Measurements from ENCODE around the gene LRRC72. TPM values are rescaled to one million over a fixed set of nuclear protein-coding genes. Genes with fewer than 3 reads are reported as not detected.

The LRRC72 gene
- total and polyA plus RNA-seq, 2 experiments from 2014 or later, result not detected

DNA sequence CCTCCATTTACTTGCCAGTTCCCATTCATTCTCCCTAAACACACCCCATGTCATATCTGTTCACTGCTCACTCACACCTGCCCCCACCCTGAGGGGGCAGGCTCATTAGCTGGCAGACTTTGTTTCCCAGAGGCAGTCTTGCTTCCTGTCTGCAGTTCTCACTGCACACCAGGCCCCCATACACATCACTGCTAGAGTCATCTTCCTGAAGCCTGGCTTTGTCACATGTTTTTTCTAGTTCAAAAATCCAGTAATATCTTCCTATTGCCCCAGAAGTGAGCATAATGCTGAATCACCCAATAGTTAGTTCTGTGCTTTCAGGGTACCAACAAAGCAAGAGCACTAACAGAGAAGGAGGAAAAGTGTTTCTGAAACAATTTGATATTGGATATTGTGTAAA, 1.9 kb downstream of the LRRC72 start:
- Histone ChIP-seq H3F3A (replicated peaks; ENCODE audit: low read depth) (no peaks in the 10 kb centered on the region), H4K20me1 (replicated peaks; ENCODE audit: insufficient read depth) (no peaks in the 10 kb centered on the region), H3K4me2 (no peak overlapping the region), H3K27ac (ENCODE audit: low read depth) (no peak overlapping the region), H3K36me3 (ENCODE audit: insufficient read depth) (no peaks in the 10 kb centered on the region), H3K4me3 (no peak overlapping the region), H3K27me3 (ENCODE audit: insufficient read depth) (no peaks in the 10 kb centered on the region), H3K79me2 (replicated peaks; ENCODE audit: insufficient read depth) (no peaks in the 10 kb centered on the region), H3K9me2 (ENCODE audit: insufficient read depth) (no peaks in the 10 kb centered on the region), H3K4me1 (ENCODE audit: insufficient read depth) (no peaks in the 10 kb centered on the region), H2AFZ (no peak overlapping the region)
- no peak for DNase-seq (ENCODE audit: low spot score)
- H3K27ac Mint-ChIP-seq, result no peak overlapping the region
- ATAC-seq, result no peak
- H3K4me1 Mint-ChIP-seq, result peaks cover 6% of the 10 kb centered on the region
- H3K36me3 Mint-ChIP-seq (ENCODE audit: low read depth), result no peaks in the 10 kb centered on the region
- TF ChIP-seq ZNF331 (CRISPR knock-in tag; IDR thresholded peaks at IDR 0.05; ENCODE audit: low read depth) (no peak), EZH2phosphoT487 (IDR thresholded peaks at IDR 0.05; ENCODE audit: unreplicated experiment) (no peak), STAT1 (IDR thresholded peaks at IDR 0.05; ENCODE audit: unreplicated experiment) (no peak), CREB1 (CRISPR knock-in tag; IDR thresholded peaks at IDR 0.05; ENCODE audit: low read depth) (no peak), EZH2 (IDR thresholded peaks at IDR 0.05; ENCODE audit: low read depth, unreplicated experiment) (no peak), ZNF114 (CRISPR knock-in tag; IDR thresholded peaks at IDR 0.05) (no peak), JUNB (IDR thresholded peaks at IDR 0.05; ENCODE audit: unreplicated experiment) (no peak), POLR2AphosphoS5 (IDR thresholded peaks at IDR 0.05; ENCODE audit: low read depth) (no peak), NANOG (IDR thresholded peaks at IDR 0.05; ENCODE audit: borderline replicate concordance) (no peak)
- TF ChIP-seq, protein P1, sequence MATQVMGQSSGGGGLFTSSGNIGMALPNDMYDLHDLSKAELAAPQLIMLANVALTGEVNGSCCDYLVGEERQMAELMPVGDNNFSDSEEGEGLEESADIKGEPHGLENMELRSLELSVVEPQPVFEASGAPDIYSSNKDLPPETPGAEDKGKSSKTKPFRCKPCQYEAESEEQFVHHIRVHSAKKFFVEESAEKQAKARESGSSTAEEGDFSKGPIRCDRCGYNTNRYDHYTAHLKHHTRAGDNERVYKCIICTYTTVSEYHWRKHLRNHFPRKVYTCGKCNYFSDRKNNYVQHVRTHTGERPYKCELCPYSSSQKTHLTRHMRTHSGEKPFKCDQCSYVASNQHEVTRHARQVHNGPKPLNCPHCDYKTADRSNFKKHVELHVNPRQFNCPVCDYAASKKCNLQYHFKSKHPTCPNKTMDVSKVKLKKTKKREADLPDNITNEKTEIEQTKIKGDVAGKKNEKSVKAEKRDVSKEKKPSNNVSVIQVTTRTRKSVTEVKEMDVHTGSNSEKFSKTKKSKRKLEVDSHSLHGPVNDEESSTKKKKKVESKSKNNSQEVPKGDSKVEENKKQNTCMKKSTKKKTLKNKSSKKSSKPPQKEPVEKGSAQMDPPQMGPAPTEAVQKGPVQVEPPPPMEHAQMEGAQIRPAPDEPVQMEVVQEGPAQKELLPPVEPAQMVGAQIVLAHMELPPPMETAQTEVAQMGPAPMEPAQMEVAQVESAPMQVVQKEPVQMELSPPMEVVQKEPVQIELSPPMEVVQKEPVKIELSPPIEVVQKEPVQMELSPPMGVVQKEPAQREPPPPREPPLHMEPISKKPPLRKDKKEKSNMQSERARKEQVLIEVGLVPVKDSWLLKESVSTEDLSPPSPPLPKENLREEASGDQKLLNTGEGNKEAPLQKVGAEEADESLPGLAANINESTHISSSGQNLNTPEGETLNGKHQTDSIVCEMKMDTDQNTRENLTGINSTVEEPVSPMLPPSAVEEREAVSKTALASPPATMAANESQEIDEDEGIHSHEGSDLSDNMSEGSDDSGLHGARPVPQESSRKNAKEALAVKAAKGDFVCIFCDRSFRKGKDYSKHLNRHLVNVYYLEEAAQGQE (IDR thresholded peaks at IDR 0.05; ENCODE audit: unreplicated experiment), result no peak
- TF ChIP-seq, protein P2, sequence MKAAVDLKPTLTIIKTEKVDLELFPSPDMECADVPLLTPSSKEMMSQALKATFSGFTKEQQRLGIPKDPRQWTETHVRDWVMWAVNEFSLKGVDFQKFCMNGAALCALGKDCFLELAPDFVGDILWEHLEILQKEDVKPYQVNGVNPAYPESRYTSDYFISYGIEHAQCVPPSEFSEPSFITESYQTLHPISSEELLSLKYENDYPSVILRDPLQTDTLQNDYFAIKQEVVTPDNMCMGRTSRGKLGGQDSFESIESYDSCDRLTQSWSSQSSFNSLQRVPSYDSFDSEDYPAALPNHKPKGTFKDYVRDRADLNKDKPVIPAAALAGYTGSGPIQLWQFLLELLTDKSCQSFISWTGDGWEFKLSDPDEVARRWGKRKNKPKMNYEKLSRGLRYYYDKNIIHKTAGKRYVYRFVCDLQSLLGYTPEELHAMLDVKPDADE (IDR thresholded peaks at IDR 0.05), result no peak
- TF ChIP-seq, protein P3, sequence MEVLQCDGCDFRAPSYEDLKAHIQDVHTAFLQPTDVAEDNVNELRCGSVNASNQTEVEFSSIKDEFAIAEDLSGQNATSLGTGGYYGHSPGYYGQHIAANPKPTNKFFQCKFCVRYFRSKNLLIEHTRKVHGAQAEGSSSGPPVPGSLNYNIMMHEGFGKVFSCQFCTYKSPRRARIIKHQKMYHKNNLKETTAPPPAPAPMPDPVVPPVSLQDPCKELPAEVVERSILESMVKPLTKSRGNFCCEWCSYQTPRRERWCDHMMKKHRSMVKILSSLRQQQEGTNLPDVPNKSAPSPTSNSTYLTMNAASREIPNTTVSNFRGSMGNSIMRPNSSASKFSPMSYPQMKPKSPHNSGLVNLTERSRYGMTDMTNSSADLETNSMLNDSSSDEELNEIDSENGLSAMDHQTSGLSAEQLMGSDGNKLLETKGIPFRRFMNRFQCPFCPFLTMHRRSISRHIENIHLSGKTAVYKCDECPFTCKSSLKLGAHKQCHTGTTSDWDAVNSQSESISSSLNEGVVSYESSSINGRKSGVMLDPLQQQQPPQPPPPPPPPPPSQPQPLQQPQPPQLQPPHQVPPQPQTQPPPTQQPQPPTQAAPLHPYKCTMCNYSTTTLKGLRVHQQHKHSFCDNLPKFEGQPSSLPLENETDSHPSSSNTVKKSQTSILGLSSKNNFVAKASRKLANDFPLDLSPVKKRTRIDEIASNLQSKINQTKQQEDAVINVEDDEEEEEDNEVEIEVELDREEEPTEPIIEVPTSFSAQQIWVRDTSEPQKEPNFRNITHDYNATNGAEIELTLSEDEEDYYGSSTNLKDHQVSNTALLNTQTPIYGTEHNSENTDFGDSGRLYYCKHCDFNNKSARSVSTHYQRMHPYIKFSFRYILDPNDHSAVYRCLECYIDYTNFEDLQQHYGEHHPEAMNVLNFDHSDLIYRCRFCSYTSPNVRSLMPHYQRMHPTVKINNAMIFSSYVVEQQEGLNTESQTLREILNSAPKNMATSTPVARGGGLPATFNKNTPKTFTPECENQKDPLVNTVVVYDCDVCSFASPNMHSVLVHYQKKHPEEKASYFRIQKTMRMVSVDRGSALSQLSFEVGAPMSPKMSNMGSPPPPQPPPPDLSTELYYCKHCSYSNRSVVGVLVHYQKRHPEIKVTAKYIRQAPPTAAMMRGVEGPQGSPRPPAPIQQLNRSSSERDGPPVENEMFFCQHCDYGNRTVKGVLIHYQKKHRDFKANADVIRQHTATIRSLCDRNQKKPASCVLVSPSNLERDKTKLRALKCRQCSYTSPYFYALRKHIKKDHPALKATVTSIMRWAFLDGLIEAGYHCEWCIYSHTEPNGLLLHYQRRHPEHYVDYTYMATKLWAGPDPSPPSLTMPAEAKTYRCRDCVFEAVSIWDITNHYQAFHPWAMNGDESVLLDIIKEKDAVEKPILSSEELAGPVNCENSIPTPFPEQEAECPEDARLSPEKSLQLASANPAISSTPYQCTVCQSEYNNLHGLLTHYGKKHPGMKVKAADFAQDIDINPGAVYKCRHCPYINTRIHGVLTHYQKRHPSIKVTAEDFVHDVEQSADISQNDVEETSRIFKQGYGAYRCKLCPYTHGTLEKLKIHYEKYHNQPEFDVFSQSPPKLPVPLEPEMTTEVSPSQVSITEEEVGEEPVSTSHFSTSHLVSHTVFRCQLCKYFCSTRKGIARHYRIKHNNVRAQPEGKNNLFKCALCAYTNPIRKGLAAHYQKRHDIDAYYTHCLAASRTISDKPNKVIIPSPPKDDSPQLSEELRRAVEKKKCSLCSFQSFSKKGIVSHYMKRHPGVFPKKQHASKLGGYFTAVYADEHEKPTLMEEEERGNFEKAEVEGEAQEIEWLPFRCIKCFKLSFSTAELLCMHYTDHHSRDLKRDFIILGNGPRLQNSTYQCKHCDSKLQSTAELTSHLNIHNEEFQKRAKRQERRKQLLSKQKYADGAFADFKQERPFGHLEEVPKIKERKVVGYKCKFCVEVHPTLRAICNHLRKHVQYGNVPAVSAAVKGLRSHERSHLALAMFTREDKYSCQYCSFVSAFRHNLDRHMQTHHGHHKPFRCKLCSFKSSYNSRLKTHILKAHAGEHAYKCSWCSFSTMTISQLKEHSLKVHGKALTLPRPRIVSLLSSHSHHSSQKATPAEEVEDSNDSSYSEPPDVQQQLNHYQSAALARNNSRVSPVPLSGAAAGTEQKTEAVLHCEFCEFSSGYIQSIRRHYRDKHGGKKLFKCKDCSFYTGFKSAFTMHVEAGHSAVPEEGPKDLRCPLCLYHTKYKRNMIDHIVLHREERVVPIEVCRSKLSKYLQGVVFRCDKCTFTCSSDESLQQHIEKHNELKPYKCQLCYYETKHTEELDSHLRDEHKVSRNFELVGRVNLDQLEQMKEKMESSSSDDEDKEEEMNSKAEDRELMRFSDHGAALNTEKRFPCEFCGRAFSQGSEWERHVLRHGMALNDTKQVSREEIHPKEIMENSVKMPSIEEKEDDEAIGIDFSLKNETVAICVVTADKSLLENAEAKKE (CRISPR knock-in tag; IDR thresholded peaks at IDR 0.05), result no peak
- TF ChIP-seq, protein P4, sequence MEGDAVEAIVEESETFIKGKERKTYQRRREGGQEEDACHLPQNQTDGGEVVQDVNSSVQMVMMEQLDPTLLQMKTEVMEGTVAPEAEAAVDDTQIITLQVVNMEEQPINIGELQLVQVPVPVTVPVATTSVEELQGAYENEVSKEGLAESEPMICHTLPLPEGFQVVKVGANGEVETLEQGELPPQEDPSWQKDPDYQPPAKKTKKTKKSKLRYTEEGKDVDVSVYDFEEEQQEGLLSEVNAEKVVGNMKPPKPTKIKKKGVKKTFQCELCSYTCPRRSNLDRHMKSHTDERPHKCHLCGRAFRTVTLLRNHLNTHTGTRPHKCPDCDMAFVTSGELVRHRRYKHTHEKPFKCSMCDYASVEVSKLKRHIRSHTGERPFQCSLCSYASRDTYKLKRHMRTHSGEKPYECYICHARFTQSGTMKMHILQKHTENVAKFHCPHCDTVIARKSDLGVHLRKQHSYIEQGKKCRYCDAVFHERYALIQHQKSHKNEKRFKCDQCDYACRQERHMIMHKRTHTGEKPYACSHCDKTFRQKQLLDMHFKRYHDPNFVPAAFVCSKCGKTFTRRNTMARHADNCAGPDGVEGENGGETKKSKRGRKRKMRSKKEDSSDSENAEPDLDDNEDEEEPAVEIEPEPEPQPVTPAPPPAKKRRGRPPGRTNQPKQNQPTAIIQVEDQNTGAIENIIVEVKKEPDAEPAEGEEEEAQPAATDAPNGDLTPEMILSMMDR (conservative IDR thresholded peaks at IDR 0.05; ENCODE audit: low read depth in 2 of 2), result no peak
- peaks cover 3% of the 10 kb centered on the region for H3K27me3 Mint-ChIP-seq (ENCODE audit: insufficient read depth, low read depth, poor library complexity)
- no peaks in the 10 kb centered on the region for H3K9me3 Mint-ChIP-seq
- H3K4me3 Mint-ChIP-seq, result no peak overlapping the region
